ENCODE measurements around the gene RHOB.

- TF ChIP-seq CTCF (IDR thresholded peaks at IDR 0.05) = no peak
- TF ChIP-seq EZH2 (IDR thresholded peaks at IDR 0.05) = no peak
Measured at GRCh38 chr2:20488201-20488641, 41.3 kb downstream of the RHOB start.
